GM12873 (cell line): ENCODE measurements around the gene GMDS.

Experiments used
- TF ChIP-seq, protein P1 (sequence below): IDR thresholded peaks from 2 replicates; pipeline ENCODE4 v1.5.1; 2012; ENCODE audit warnings: low read depth, mild to moderate bottlenecking, moderate library complexity, low read length, control low read depth; ENCODE audit not compliant: insufficient read depth; ENCODE audit errors: missing control alignments

The GMDS gene

DNA sequence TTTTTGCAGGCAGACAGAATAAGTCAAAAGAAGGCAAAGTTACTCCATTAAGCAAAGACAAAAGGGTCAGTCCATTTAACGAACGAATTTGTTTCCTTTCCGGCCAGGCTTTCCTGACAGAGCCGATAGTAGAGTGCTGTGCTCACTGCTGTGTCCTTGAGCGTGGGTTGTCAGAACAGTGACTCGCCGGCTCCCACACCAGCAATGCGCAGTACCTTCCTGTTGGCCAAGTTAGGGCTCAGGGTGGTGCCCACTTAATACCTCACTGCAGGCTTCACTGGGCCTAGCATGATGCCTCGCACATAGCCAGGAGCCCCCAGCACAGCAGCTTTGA lies 341.0 kb downstream of the GMDS start:
- TF ChIP-seq, protein P1, sequence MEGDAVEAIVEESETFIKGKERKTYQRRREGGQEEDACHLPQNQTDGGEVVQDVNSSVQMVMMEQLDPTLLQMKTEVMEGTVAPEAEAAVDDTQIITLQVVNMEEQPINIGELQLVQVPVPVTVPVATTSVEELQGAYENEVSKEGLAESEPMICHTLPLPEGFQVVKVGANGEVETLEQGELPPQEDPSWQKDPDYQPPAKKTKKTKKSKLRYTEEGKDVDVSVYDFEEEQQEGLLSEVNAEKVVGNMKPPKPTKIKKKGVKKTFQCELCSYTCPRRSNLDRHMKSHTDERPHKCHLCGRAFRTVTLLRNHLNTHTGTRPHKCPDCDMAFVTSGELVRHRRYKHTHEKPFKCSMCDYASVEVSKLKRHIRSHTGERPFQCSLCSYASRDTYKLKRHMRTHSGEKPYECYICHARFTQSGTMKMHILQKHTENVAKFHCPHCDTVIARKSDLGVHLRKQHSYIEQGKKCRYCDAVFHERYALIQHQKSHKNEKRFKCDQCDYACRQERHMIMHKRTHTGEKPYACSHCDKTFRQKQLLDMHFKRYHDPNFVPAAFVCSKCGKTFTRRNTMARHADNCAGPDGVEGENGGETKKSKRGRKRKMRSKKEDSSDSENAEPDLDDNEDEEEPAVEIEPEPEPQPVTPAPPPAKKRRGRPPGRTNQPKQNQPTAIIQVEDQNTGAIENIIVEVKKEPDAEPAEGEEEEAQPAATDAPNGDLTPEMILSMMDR = no peak

- TF ChIP-seq, protein P1 = no peak
These were observed 341.5 kb downstream of the GMDS start for GRCh38 chr6:1903780-1904465.

GRCh38 chr6:1901556-1901955 lies 343.8 kb downstream of the GMDS start:
- TF ChIP-seq, protein P1 = no peak

GRCh38 chr6:1896897-1897296 lies 348.5 kb downstream of the GMDS start:
- TF ChIP-seq, protein P1 = no peak

DNA sequence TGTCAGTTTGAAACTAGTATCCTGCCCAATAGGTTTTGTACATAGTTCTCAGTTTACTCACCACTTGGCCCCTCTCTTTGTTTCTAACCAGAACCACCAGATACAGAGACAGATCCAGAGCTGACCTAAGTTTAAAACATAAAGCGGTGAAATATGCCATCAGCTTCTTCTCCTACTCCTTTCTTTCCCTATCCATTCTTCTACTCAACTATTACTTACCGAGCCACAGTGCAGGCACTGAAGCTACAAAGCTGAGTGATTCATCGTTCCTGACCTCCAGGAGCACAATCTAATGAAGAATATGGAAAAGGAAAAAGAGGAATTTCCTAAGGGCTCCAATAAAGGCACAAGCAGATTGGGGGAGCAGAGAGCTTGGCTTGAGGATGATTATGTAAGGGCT lies 349.7 kb downstream of the GMDS start:
- TF ChIP-seq, protein P1 = no peak

- TF ChIP-seq, protein P1 = no peak
These were observed 350.5 kb downstream of the GMDS start for GRCh38 chr6:1894954-1895353.

GRCh38 chr6:1893470-1894130 lies 351.8 kb downstream of the GMDS start:
- TF ChIP-seq, protein P1 = no peak
